GM18517 (cell line): ENCODE measurements around the gene CBX4.

Experiments
- ATAC-seq: cut with Tn5 transposase; IDR thresholded peaks from one replicate; pipeline ENCODE4 v1.9.1; 2021; ENCODE audit warnings: mild to moderate bottlenecking, moderate library complexity; ENCODE audit not compliant: unreplicated experiment

Gene CBX4

GRCh38 chr17:79831265-79832217 is 7.7 kb downstream of the CBX4 start:
- no peak for ATAC-seq

DNA sequence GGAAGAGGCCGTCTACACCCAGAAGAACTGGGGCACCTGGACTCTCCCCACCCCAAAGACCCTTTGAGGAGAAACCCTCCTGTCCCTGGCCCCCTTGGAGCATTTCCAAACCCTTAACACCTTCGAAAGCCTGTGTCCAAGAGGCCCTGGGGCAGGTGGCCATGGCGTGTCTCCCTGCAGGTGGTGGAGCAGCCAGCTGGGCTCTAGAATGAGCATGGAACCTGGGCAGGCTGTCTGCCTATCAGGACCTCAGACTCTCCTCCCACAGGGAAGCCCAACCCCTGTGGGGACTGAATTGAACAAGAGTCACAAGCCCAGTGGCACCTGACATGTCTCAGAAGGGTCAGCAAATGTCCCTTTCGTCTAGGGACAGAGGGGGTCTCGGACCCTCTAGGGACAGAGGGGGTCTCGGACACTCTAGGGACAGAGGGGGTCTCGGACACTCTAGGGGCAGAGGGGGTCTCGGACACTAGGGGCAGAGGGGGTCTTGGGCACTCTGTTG is 8.4 kb downstream of the CBX4 start:
- ATAC-seq: no peak

DNA sequence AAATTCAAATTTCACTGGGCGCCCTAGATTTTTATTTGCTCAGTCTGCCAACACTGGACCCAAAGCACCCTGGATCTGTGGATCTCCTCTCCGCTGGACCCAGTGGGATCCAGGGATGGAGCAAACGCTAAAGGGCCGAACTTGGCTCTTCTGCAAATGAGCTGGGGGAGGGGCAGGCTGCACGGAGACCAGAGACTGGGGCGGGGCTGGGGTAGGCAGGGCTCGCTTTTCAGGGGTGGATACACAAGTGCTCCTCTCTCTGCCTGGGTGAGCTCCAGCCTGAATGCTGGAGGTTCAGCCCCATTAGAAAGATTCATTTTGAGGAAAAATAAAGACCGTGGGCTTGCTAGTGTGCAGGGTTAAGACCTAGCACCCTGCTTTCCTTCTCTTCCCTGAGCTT is 8.9 kb downstream of the CBX4 start:
- ATAC-seq: no peak

DNA sequence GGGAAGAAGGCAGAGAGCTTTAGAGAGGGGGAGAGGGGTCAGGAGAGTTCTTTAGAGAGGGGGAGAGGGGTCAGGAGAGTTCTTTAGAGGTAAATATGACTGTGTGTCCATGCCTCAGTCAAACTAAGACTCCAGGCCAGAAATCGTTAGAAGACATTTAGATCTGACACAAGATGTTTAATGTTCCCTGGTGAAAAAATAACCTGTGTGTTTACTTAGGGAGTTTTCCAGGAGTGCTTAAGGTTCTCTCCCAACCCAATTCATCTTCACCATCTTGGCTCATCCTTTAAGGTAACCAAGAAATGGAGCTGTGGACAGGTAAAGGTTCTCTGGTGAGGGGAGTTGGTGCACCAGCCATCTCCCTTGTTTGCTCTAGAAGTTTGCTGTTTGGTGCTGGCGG is 9.8 kb downstream of the CBX4 start:
- no peak for ATAC-seq

- no peak for ATAC-seq
These were observed 10.2 kb downstream of the CBX4 start for GRCh38 chr17:79829004-79829403.

DNA sequence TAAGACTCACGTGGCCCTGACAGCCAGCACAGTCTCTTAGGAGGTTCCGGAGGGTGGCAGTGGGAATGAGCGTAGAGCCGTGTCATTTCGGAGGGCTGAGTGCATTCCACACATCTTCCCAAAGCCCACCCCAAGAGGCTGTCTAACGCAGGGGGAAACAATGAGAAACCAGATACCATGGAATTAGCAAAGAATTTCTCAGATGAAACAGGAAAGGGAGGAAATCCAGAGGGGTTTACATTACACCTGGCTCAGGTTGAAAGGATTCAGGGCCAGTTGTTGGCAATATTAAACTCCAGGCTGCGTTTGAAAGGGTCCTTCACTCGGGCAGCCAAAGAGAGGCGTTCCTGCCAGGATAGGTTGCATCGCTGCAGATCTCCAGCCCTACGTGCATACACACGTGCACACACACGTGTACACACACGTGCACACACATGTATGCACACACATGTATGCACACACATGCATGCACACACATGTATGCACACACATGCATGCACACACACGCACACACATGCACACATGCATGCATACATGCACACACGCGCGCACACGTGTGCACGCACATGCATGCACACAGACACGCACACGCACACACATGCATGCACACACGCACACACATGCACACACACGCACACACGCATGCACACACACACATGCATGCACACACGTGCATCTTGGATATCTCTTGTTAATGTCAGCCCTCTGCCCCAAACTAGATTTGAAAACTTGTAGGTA is 12.2 kb downstream of the CBX4 start:
- no peak for ATAC-seq

GRCh38 chr17:79826204-79826680 is 13.0 kb downstream of the CBX4 start:
- ATAC-seq: no peak

DNA sequence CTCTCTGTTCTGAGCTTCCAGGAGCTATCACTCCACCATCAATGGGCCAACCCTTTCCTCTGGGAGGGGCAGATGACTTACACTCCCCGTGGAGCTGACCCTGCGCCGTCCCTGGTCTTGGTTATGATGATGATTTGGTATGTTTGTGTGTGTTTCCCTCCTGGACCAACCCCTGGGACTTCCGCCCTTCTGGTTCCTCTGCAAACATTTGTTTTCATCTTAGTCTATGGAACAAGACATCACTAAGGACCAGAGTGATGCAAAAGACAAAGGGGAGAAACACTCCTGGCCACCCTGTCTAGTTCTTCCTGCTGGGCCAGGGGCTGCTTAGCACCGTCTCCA is 13.7 kb downstream of the CBX4 start:
- no peak for ATAC-seq

- ATAC-seq: no peak
These were observed 14.2 kb downstream of the CBX4 start for GRCh38 chr17:79824893-79825579.

- ATAC-seq: no peak
These were observed 15.0 kb downstream of the CBX4 start for GRCh38 chr17:79824234-79824633.

DNA sequence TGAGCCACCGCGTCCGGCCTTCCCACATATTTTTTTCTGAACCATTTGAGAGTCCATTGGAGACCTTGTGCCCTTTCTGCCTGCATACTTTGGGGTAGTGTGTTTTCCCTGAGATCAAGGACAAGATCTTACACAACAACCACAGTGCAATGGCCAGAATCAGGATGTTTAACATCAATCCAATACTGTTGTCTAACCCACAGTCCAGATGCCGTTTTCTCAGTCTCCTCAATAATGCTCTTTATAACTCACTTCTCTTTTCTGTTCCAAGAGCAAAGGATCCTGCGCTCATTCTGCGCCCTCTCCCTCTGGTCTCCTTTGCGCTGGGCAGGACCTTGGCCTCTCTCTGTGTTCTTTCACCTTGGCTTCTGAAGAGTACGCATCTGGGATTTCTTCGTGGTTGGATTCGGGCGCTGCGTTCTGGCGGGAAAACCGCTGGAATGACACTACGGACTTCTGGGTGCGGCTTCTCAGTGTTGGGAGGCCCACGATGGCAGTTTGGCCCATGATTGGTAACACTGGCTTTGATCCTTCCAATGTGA is 16.6 kb downstream of the CBX4 start:
- no peak for ATAC-seq

DNA sequence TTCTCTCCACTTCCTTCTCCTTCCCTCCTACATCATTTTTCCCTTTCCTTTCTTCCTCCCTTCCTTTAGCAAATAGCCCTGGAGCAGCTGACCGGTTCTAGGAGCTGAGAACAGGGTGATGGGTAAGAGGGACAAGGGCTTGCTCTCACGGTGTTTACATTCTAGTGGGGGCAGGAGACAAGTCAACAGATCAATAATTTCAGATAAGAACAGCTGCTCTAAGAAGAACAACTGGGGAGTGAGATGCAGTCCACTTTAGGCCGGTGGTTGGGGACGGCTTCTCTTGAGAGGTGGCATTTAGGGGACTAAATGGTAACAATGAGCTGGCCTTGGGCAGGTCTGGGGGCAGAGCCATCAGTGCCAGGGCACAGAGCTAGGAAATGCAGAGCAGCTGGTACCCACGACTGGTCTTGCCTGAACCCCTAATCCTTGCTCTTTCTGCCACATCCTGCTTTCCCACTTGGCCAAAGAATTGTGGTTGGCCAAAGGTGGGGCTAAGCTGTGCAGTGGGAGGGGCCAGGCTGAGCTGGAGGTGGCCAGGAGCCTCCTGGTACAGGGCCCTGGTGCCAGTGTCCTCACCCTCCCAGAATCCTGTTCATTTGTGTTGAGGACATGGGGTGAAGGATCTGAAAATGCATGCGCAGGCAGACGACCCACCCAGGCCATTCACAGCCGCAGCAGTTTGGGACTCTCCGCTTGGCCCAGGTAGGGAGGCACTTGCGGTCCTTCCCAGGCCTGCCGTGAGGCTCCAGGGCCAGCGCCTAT is 17.7 kb downstream of the CBX4 start:
- ATAC-seq: no peak

GRCh38 chr17:79820959-79821330 is 18.3 kb downstream of the CBX4 start:
- ATAC-seq: no peak

GRCh38 chr17:79819534-79820276 is 19.5 kb downstream of the CBX4 start:
- ATAC-seq: no peak

DNA sequence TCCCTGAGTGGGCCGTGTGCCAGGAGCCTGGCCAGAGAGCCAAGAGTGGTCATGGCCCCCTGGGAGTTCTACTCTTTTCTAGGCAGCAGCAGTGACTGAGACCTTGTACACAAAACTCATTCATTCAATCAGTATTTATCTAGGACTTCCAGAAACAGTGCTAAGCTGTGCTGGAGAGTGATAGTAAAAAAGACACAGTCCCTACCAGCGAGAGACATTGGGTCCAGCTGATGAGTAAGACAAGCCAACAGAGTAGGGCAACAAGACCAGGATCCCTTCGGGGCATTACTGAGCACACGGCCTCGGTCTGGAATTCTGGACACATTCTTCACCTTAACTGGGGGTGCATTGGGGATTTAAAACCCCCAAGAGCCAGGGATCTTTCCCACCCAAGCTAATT is 20.2 kb downstream of the CBX4 start:
- ATAC-seq: no peak

DNA sequence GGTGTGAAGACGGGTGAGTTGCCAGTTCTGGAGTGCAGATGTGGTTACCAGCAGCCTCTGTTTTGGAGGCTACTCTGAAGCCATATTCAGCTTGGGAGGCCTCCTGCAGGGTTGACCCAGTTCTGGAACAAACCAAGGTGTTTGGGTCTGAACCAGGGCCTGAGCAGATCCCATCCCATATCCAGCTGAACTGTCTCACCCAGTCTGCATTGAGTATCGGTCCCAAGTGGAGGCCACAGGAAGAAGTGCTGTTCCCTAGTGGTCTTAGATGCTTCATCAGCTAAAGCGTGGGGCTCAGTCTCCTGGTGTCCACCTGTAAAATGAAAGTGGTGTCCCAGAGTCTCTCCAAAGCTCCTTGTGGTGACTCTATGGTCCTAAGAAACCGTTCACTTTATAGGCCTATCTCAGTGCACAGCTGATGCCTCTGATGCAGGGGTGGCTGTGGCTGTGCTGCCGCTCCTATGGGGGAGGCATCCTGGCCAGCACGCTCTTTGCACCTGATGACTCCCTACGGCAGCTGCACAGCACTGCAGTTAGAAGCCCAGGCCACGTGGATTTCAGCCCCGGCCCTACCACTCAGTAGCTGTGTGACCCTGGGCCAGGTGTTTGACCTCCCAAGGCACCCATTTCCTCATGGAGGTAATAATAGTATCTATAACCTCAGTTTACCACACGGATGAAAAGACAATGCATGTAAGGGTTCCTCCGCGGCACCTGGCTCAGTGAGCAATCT is 21.0 kb downstream of the CBX4 start:
- no peak for ATAC-seq

GRCh38 chr17:79815836-79816461 is 23.3 kb downstream of the CBX4 start:
- ATAC-seq: no peak
